H1 (cell line): Measurements from ENCODE around the gene CABLES2. TPM values are rescaled to one million over a fixed set of nuclear protein-coding genes. Genes with fewer than 3 reads are reported as not detected.

ENCODE experiments used
- CTCF ChIA-PET: fragments of 300-600 bp; sonication (Branson Sonifier 250); formaldehyde crosslinking; loops from one replicate; lab custom pipeline; 2021; ENCODE audit not compliant: partially characterized antibody; lab: Charles Lee
- POLR2A ChIA-PET: fragments of 300-600 bp; sonication (Branson Sonifier 250); formaldehyde crosslinking; loops from one replicate; lab custom pipeline; 2021; ENCODE audit warnings: inconsistent platforms; ENCODE audit not compliant: partially characterized antibody; lab: Charles Lee
- DNase-seq, 2 experiments: peaks; one replicate each; pipeline versions ENCODE4 v3.0.0 to v3.0.0-alpha.2; 2010 to 2022; ENCODE audit warnings: low spot score in 2 of 2, low read depth in 1 of 2, mixed read lengths in 1 of 2
- FAIRE-seq: peaks from 2 replicates; lab custom pipeline; 2011; peaks lifted over from hg19 to GRCh38; lab: Jason Lieb, UNC
- H2AFZ ChIP-seq: 2 replicates; pipeline ENCODE4 v1.8.1; 2012; ENCODE audit warnings: low read length, inconsistent platforms
- H2AK5ac ChIP-seq: 2 replicates; pipeline ENCODE4 v1.6.1; 2013; ENCODE audit warnings: low read depth, low read length
- H2BK120ac ChIP-seq: replicated peaks from 2 replicates; pipeline ENCODE3; 2013; ENCODE audit warnings: low read depth, low read length, inconsistent platforms
- H2BK12ac ChIP-seq: 2 replicates; pipeline ENCODE4 v1.6.1; 2013; ENCODE audit warnings: low read depth, low read length
- H2BK15ac ChIP-seq: 2 replicates; pipeline ENCODE4 v1.6.1; 2013; ENCODE audit warnings: low read length
- H2BK20ac ChIP-seq: 2 replicates; pipeline ENCODE4 v1.6.1; 2013; ENCODE audit warnings: low read length
- H2BK5ac ChIP-seq: 2 replicates; pipeline ENCODE4 v1.6.1; 2013; ENCODE audit warnings: low read depth, low read length
- H3K14ac ChIP-seq: 2 replicates; pipeline ENCODE4 v1.6.1; 2013; ENCODE audit warnings: inconsistent platforms; ENCODE audit not compliant: insufficient read length
- H3K18ac ChIP-seq: 2 replicates; pipeline ENCODE4 v1.6.1; 2013; ENCODE audit warnings: low read length; ENCODE audit errors: extremely low read depth
- H3K23ac ChIP-seq: 2 replicates; pipeline ENCODE4 v1.6.1; 2013; ENCODE audit warnings: inconsistent platforms; ENCODE audit not compliant: insufficient read length
- H3K23me2 ChIP-seq: 2 replicates; pipeline ENCODE4 v1.6.1; 2013; ENCODE audit warnings: low read depth, low read length
- H3K27ac ChIP-seq: 2 replicates; pipeline ENCODE4 v1.6.1; 2011; ENCODE audit warnings: low read depth, low read length, inconsistent platforms
- H3K27me3 ChIP-seq, 4 experiments: replicated peaks in 1 of 4; 1 replicate in 1 of 4; 2 replicates in 3 of 4; pipeline versions ENCODE4 v1.6.1 to v1.8.1; 2011 to 2013; ENCODE audit warnings: low read length in 3 of 4, mild to moderate bottlenecking in 3 of 4, inconsistent platforms in 2 of 4, mixed read lengths in 2 of 4, moderate library complexity in 1 of 4; ENCODE audit not compliant: control insufficient read depth in 3 of 4, insufficient read depth in 3 of 4; ENCODE audit errors: extremely low read depth in 1 of 4
- H3K36me3 ChIP-seq, 4 experiments: 2 replicates each; pipeline versions ENCODE4 v1.6.1 to v1.8.1; 2011 to 2013; ENCODE audit warnings: mild to moderate bottlenecking in 4 of 4, low read length in 3 of 4, moderate library complexity in 2 of 4, control low read depth in 1 of 4, inconsistent platforms in 1 of 4; ENCODE audit not compliant: insufficient read depth in 4 of 4, control insufficient read depth in 2 of 4
- H3K4ac ChIP-seq: replicated peaks from 2 replicates; pipeline ENCODE3; 2013; ENCODE audit warnings: low read length, low read depth, mixed read lengths, inconsistent platforms; ENCODE audit not compliant: insufficient read length
- H3K4me1 ChIP-seq, 4 experiments: replicated peaks in 1 of 4; 1 replicate in 1 of 4; 2 replicates in 3 of 4; pipeline versions ENCODE4 v1.6.1 to v1.8.1; 2011 to 2013; ENCODE audit warnings: low read length in 3 of 4, inconsistent platforms in 2 of 4, mixed read lengths in 1 of 4; ENCODE audit not compliant: insufficient read depth in 4 of 4, control insufficient read depth in 3 of 4
- H3K4me2 ChIP-seq, 2 experiments: 2 replicates each; pipeline versions ENCODE4 v1.6.1 to v1.8.1; 2011 to 2013; ENCODE audit warnings: low read depth in 2 of 2, low read length in 2 of 2, control low read depth in 1 of 2, inconsistent platforms in 1 of 2, mild to moderate bottlenecking in 1 of 2; ENCODE audit not compliant: insufficient read depth in 1 of 2
- H3K4me3 ChIP-seq, 4 experiments: fragments of 200-600, 300-600 bp in 1 of 4; sonication (generic), shearing (Covaris generic), sonication (Bioruptor Twin) in 1 of 4; 2 replicates each; pipeline versions ENCODE4 v1.5.1 to v1.8.1; 2011 to 2016; ENCODE audit warnings: low read length in 4 of 4, low read depth in 3 of 4, control low read depth in 2 of 4, inconsistent platforms in 2 of 4, mild to moderate bottlenecking in 2 of 4, mixed read lengths in 1 of 4, moderate library complexity in 1 of 4; ENCODE audit not compliant: insufficient read depth in 2 of 4; ENCODE audit errors: extremely low read depth in 1 of 4
- H3K56ac ChIP-seq: replicated peaks from 2 replicates; pipeline ENCODE3; 2013; ENCODE audit warnings: low read depth, mild to moderate bottlenecking, mixed read lengths, low read length, inconsistent platforms; ENCODE audit not compliant: insufficient read length
- H3K79me1 ChIP-seq: 2 replicates; pipeline ENCODE4 v1.6.1; 2013; ENCODE audit warnings: low read depth, low read length, control low read depth
- H3K79me2 ChIP-seq, 2 experiments: 2 replicates each; pipeline versions ENCODE4 v1.6.1 to v1.8.1; 2012 to 2013; ENCODE audit warnings: low read length in 2 of 2, mild to moderate bottlenecking in 2 of 2, inconsistent platforms in 1 of 2; ENCODE audit not compliant: insufficient read depth in 2 of 2, control insufficient read depth in 1 of 2
- H3K9ac ChIP-seq, 4 experiments: replicated peaks in 1 of 4; 1 replicate in 1 of 4; 2 replicates in 3 of 4; pipeline versions ENCODE4 v1.6.1 to v1.8.1; 2011 to 2013; ENCODE audit warnings: low read depth in 3 of 4, low read length in 3 of 4, control low read depth in 2 of 4, mild to moderate bottlenecking in 2 of 4, moderate library complexity in 2 of 4, inconsistent platforms in 1 of 4; ENCODE audit errors: extremely low read depth in 1 of 4
- H3K9me3 ChIP-seq, 2 experiments: 2 replicates each; pipeline versions ENCODE4 v1.6.1 to v1.8.1; 2012 to 2013; ENCODE audit warnings: mild to moderate bottlenecking in 2 of 2, moderate library complexity in 2 of 2, control low read depth in 1 of 2, inconsistent platforms in 1 of 2, low read depth in 1 of 2, low read length in 1 of 2, mixed read lengths in 1 of 2; ENCODE audit not compliant: insufficient read depth in 2 of 2
- H4K20me1 ChIP-seq, 2 experiments: replicated peaks in 1 of 2; 2 replicates each; pipeline versions ENCODE3 to v1.8.1; 2011 to 2013; ENCODE audit warnings: inconsistent platforms in 2 of 2, low read length in 2 of 2, mild to moderate bottlenecking in 1 of 2; ENCODE audit not compliant: insufficient read depth in 2 of 2, control insufficient read depth in 1 of 2
- H4K5ac ChIP-seq: 2 replicates; pipeline ENCODE4 v1.6.1; 2013; ENCODE audit warnings: low read length, low read depth, mixed read lengths, inconsistent platforms; ENCODE audit not compliant: insufficient read length
- H4K8ac ChIP-seq: 2 replicates; pipeline ENCODE4 v1.8.0; 2013; ENCODE audit warnings: mild to moderate bottlenecking, moderate library complexity, low read length, inconsistent platforms; ENCODE audit not compliant: insufficient read depth; ENCODE audit errors: extremely low read depth
- H4K91ac ChIP-seq: replicated peaks from 2 replicates; pipeline ENCODE3; 2013; ENCODE audit warnings: low read length, mixed read lengths, inconsistent platforms; ENCODE audit not compliant: insufficient read length
- BACH1 ChIP-seq: IDR thresholded peaks from 2 replicates; pipeline ENCODE4 v1.6.1; 2012; ENCODE audit warnings: low read length, improper control_type of control experiment
- CBX5 ChIP-seq: fragments of 300-800, 300-1000 bp; sonication (generic); IDR thresholded peaks from 2 replicates; pipeline ENCODE4 v1.7.1; 2016; ENCODE audit warnings: antibody characterized with exemption, low read length, low read depth
- CREB1 ChIP-seq: IDR thresholded peaks from 2 replicates; pipeline ENCODE4 v1.6.1; 2012; ENCODE audit warnings: inconsistent platforms
- EP300 ChIP-seq, 2 experiments: IDR thresholded peaks; 1 replicate in 1 of 2; 2 replicates in 1 of 2; pipeline ENCODE4 v1.6.1; 2011 to 2012; ENCODE audit warnings: low read depth in 2 of 2, low read length in 2 of 2, mild to moderate bottlenecking in 2 of 2, borderline replicate concordance in 1 of 2, inconsistent platforms in 1 of 2, moderate library complexity in 1 of 2
- GABPA ChIP-seq: IDR thresholded peaks from 2 replicates; pipeline ENCODE4 v1.6.1; 2011; ENCODE audit warnings: mild to moderate bottlenecking, low read length, moderate library complexity, borderline replicate concordance; ENCODE audit not compliant: insufficient read depth
- HDAC2 ChIP-seq, 2 experiments: fragments of 300-600 bp in 1 of 2; sonication (generic) in 1 of 2; IDR thresholded peaks; 2 replicates each; pipeline ENCODE4 v1.6.1; 2011 to 2012; ENCODE audit warnings: low read depth in 2 of 2, low read length in 2 of 2, mild to moderate bottlenecking in 2 of 2, moderate library complexity in 2 of 2, borderline replicate concordance in 1 of 2, inconsistent platforms in 1 of 2
- KDM5A ChIP-seq: fragments of 200-600 bp; IDR thresholded peaks from 2 replicates; pipeline ENCODE4 v1.7.1; 2012; ENCODE audit warnings: mild to moderate bottlenecking, low read length, inconsistent platforms, mixed read lengths
- RXRA ChIP-seq: IDR thresholded peaks from 2 replicates; pipeline ENCODE4 v1.6.1; 2011; ENCODE audit warnings: low read depth, mild to moderate bottlenecking, low read length, moderate library complexity; ENCODE audit not compliant: insufficient read depth
- SIRT6 ChIP-seq: IDR thresholded peaks from one replicate; pipeline ENCODE4 v1.7.1; 2012; ENCODE audit warnings: low read length, inconsistent platforms
- TBP ChIP-seq: IDR thresholded peaks from 2 replicates; pipeline ENCODE4 v1.6.1; 2011; ENCODE audit warnings: low read depth, low read length, improper control_type of control experiment
- USF2 ChIP-seq: IDR thresholded peaks from 2 replicates; pipeline ENCODE4 v1.6.1; 2011; ENCODE audit warnings: low read length, improper control_type of control experiment
- WGBS, 2 experiments: shearing (Covaris generic) in 1 of 2; methylation state at CpG; one replicate each; pipeline versions ENCODE4 v1.1.6 to v1.1.7; 2013 to 2015; ENCODE audit warnings: low lambda C conversion rate in 2 of 2, mixed read lengths in 2 of 2, inconsistent platforms in 1 of 2, low coverage in 1 of 2, missing lambda C conversion rate in 1 of 2; ENCODE audit not compliant: insufficient replicate concordance in 2 of 2, insufficient coverage in 1 of 2, insufficient read length in 1 of 2; ENCODE audit errors: extremely low coverage in 1 of 2, missing lambda C conversion rate in 1 of 2; 5-methylcytosine and 5-hydroxymethylcytosine counted together
- polyA plus RNA-seq, 7 experiments: library from polyadenylated mRNA; depleted of rRNA in 3 of 7; stranded (reverse) in 5 of 7; unstranded in 2 of 7; fragments of >200 nt in 5 of 7; fragments of 200-250 nt in 2 of 7; gene quantifications; 1 replicate in 5 of 7; 2 replicates in 1 of 7; 4 replicates in 1 of 7; pipeline versions ENCODE4 v1.2.1 to v1.2.3, GENCODE V29; 2011 to 2013; ENCODE audit warnings: missing spikeins in 2 of 7, mixed read lengths in 2 of 7
- total RNA-seq: library from RNA; stranded (reverse); fragmentation: NEBNext Ultra II Directional; extraction: Animal tissue kit (Norgen Biotek cat#: 25700); gene quantifications from 2 replicates; pipeline ENCODE4 v1.2.1, GENCODE V29; 2021

CABLES2 gene
- total and polyA plus RNA-seq, 2 of the 8 experiments (the other 6 are each of a cell fraction or from before 2014, with no cell fraction given): 8.0 to 8.8 TPM

GRCh38 chr20:62411479-62412193 is 4.6 kb upstream of the CABLES2 start:
- Histone ChIP-seq H3K79me1 (no peaks in the 10 kb centered on the region), H3K14ac (no peak overlapping the region), H3K23me2 (no peaks in the 10 kb centered on the region; the same call in 1 of the 2 replicates), H2BK12ac (peak overlapping the region; percentile 29; the same call in 1 of the 2 replicates), H3K4ac (no peak overlapping the region), H3K23ac (no peak overlapping the region), H4K91ac (no peak overlapping the region), H3K4me1 (peaks cover 0 to 16% (median 2%) of the 10 kb centered on the region in 4 experiments; a peak in 6 of 7 replicates), H3K79me2 (no peaks in the 10 kb centered on the region), H2BK5ac (no peak overlapping the region), H2AFZ (no peak overlapping the region), H3K27ac (no peak overlapping the region), H4K20me1 (peaks cover 0 to 2% of the 10 kb centered on the region in 2 experiments), H3K9me3 (no peaks in the 10 kb centered on the region), H2BK120ac (no peak overlapping the region), H4K5ac (no peak overlapping the region), H3K4me2 (no peak overlapping the region), H3K9ac (no peak overlapping the region), H3K18ac (no peak overlapping the region), H3K36me3 (no peaks in the 10 kb centered on the region), H3K4me3 (no peak overlapping the region), H2AK5ac (no peak overlapping the region), H2BK20ac (no peak overlapping the region), H4K8ac (no peak overlapping the region), H2BK15ac (no peak overlapping the region), H3K56ac (no peak overlapping the region), H3K27me3 (peaks cover 0 to 8% (median 0%) of the 10 kb centered on the region in 4 experiments; a peak in 2 of 7 replicates)
- ChIA-PET CTCF (interaction anchor here (0.6 to 7.1 kb wide), 18 partner anchors 8 to 258 kb away, joined by 3 to 104 read pairs (median 6); partner anchors contain the start of gene RBBP8NL), POLR2A (interaction anchor here (1.5 to 4.0 kb wide), 2 partner anchors 9 to 22 kb away, joined by 4 to 25 read pairs; no protein-coding TSS in a partner anchor)
- 86% methylated on average over 23 of the region's 24 CpGs; no CpG with 5 or more reads in 1 of the 2 experiments for WGBS, 2 experiments
- FAIRE-seq (no peak), DNase-seq (no peak)
- TF ChIP-seq USF2: no peak
- TF ChIP-seq BACH1: no peak
- TF ChIP-seq TBP: no peak
- TF ChIP-seq GABPA: no peak
- no peak for TF ChIP-seq EP300 (IDR thresholded peaks at IDR 0.05; ENCODE audit: borderline replicate concordance in 1 of 2, low read depth in 2 of 2, low read length in 2 of 2)
- TF ChIP-seq SIRT6: no peak
- no peak for TF ChIP-seq RXRA
- no peak for TF ChIP-seq CREB1
- TF ChIP-seq CBX5: no peak
- no peak for TF ChIP-seq KDM5A
- no peak for TF ChIP-seq HDAC2 (IDR thresholded peaks at IDR 0.05; ENCODE audit: borderline replicate concordance in 1 of 2, low read depth in 2 of 2, low read length in 2 of 2)
